HL-60/S4 treated with phorbol 12-myristate 13-acetate at 8.2 ng/mL for 4 days and 3 days (cell line): ENCODE data around the gene ARL2BP.

Source experiments
- in situ Hi-C: fragments of 300-500 bp; cut with MboI; formaldehyde crosslinking; loops from 2 replicates; pipeline ENCODE4 v1.15.0; 2022; ENCODE audit warnings: low sequenced_read_pairs

Gene ARL2BP

GRCh38 chr16:57282510-57283213 is 37.6 kb downstream of the ARL2BP start:
- in situ Hi-C loops, result no loop called here

DNA sequence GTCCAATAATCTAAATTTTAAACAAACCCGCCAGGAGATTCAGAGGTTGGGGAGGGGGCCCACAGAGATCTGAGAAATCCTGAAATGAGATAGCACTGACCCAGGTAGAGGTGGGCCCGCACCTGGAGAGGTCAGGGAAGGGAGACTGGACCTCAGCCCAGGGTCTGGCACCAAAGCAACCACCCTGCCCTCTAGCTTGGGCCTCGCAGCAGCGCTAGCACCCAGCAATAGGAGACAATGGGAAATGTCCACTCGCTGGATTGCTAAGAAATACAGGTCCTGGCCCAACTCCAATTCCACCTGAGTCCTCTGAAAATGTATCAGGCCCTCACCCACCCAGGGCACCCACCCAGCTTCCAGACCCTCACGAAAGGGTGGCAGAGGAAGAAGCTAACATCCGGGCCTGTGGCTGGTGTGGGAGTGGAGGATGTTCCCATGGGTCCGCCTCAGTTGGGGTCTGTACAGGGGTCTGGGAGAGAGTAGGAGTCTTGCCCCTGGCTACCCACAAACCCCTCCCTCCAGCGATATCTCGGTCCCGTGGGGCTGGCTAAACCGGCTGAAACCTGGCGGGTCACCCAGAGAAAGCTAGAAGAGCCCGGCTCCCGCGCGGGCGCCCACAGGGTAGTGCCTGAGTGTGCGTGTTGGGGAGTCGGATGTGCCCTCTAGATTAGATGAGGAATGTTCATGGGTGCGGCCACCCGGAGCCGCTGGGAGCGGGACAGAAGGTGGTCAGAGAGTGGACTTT is 38.3 kb downstream of the ARL2BP start:
- in situ Hi-C loops, result no loop called here

- in situ Hi-C loops, result no loop called here
These were observed 38.8 kb downstream of the ARL2BP start for GRCh38 chr16:57283959-57284208.

- in situ Hi-C loops, result no loop called here
These were observed 39.3 kb downstream of the ARL2BP start, which contains the start of gene PLLP for GRCh38 chr16:57284209-57284951. Gene PLLP, minus strand, starts transcription at chr16:57284672. Its CDS starts 132 bp downstream, at chr16:57284540.

GRCh38 chr16:57284952-57285363 is 39.9 kb downstream of the ARL2BP start:
- in situ Hi-C loops, result no loop called here

GRCh38 chr16:57285379-57285778 is 40.3 kb downstream of the ARL2BP start:
- in situ Hi-C loops, result no loop called here

- in situ Hi-C loops, result no loop called here
These were observed 44.6 kb downstream of the ARL2BP start for GRCh38 chr16:57289391-57290257.

DNA sequence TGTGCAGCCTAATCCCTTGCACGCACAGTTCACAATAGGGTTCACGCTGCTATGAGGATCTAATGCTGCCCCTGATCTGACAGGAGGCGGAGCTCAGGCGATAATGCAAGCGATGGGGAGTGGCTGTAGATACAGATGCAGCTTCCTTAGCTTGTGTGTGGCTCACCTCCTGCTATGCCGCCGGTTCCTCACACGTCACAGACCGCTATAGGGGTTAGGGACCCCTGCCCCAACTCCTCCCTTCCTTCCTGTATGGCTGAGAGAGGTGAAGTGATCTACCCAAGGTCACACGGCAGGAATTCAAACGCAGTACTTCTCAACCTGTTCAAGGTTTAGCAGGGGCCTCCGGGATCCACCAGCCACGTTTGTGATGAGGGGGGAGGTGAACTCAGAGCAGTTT is 52.8 kb downstream of the ARL2BP start:
- in situ Hi-C loops, result no loop called here

- in situ Hi-C loops, result no loop called here
These were observed 54.1 kb downstream of the ARL2BP start for GRCh38 chr16:57299009-57299718.

DNA sequence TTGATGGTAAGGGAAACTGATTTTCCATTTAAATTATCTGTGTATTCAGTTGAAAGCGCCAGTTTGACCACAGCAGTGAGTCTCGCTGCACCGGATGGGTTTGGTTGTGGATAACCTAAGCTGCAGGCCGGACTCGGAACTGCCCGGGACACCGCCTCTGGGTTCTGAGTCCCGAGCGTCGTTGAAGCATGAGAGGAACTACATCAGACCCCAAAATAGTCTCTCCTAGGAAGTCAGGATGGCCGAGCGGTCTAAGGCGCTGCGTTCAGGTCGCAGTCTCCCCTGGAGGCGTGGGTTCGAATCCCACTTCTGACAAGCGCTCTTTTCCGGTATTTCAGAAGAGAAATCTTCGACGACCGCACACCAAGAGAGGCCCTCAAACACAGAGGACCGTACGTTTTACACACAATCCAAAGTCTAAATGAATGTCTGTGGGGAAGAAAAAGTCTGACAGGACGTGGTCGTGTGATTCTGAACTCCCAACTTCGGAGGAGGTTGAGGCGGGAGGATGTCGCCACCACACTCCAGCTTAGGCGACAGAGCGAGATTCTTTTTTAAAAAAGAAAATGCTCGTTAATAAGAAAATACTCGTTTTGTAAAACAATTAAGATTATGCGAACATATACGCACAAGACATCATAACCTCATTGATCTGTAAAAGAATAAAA is 54.8 kb downstream of the ARL2BP start:
- in situ Hi-C loops, result no loop called here

- in situ Hi-C loops, result no loop called here
These were observed 55.5 kb downstream of the ARL2BP start for GRCh38 chr16:57300387-57301125.

DNA sequence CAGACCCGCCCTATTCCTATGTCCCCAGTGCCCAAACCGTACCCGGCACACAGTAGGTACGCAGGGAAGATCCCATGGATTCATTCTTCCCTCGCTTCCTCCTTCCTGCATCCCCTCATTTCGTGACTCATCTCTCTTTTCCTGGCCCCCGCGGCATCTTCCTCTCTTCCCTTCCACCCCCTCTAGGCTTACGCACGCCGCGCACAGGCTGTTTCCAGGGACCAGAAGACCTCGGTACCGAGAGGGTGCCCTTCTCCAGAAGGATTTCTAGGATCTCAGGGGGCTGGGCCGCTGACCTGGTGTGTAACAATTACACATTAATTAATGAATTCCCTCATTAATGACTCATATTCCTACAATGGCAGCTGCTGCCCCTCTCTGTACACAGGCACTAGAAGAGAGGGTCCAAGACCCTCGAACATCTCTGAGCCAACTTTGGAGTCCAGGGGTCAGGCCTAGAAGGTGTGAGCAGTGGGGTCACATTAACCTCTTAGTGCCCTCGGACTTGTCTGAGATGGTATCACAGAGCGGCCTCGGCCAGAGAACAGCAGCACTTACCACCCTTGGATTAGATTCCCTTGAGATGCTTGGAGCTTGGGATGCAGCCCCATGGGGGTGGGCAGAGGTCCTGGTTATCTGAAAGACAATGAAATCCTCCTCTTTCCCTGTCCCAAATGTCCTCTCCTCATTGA is 56.2 kb downstream of the ARL2BP start:
- in situ Hi-C loops, result no loop called here
